ENCODE data around the gene NCAPH2. TPM values are rescaled to one million over a fixed set of nuclear protein-coding genes. Genes with fewer than 3 reads are reported as not detected.

Gene NCAPH2
- total RNA-seq, 6 donors from 2014 or later, result 55.4 to 104 (median 62.2) TPM

DNA sequence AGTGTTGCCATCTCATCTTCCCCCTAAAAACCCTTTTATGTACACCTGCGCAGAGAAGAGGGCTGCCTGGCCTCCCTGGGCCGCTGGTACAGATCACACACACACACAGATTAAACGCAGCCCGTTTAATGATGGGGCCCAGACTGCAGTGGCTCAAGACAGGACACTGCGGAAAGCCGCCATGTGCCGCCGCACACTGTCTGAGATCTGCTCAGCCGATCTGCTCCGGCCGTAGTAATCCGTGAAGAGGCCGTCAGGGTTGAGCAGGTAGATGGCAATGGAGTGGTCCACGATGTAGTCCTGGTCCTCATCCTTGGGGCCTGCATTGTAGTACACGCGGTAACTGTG is 15.4 kb downstream of the NCAPH2 start:
- peaks cover 23 to 60% (median 49%) of the 10 kb centered on the region in 4 donors for H3K36me3 ChIP-seq
- WGBS, 2 donors, result 88 to 96% methylated on average over 4 to 16 of the region's 16 CpGs
- ATAC-seq (ENCODE audit: low FRiP score in 2 of 2), result no peak
- H3K4me1 ChIP-seq, result peaks cover 27 to 41% (median 31%) of the 10 kb centered on the region in 4 donors
- no peak overlapping the region for H3K4me3 ChIP-seq
- no peak for DNase-seq
- no peak overlapping the region for H3K27ac ChIP-seq
- TF ChIP-seq POLR2AphosphoS5 (IDR thresholded peaks at IDR 0.05), result no peak
- TF ChIP-seq POLR2A (IDR thresholded peaks at IDR 0.05), result no peak
- TF ChIP-seq, protein P1, sequence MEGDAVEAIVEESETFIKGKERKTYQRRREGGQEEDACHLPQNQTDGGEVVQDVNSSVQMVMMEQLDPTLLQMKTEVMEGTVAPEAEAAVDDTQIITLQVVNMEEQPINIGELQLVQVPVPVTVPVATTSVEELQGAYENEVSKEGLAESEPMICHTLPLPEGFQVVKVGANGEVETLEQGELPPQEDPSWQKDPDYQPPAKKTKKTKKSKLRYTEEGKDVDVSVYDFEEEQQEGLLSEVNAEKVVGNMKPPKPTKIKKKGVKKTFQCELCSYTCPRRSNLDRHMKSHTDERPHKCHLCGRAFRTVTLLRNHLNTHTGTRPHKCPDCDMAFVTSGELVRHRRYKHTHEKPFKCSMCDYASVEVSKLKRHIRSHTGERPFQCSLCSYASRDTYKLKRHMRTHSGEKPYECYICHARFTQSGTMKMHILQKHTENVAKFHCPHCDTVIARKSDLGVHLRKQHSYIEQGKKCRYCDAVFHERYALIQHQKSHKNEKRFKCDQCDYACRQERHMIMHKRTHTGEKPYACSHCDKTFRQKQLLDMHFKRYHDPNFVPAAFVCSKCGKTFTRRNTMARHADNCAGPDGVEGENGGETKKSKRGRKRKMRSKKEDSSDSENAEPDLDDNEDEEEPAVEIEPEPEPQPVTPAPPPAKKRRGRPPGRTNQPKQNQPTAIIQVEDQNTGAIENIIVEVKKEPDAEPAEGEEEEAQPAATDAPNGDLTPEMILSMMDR (IDR thresholded peaks at IDR 0.05), result no peak
- TF ChIP-seq EP300 (IDR thresholded peaks at IDR 0.05), result no peak
- H3K27me3 ChIP-seq, result no peaks in the 10 kb centered on the region
- H3K9me3 ChIP-seq, result no peaks in the 10 kb centered on the region

DNA sequence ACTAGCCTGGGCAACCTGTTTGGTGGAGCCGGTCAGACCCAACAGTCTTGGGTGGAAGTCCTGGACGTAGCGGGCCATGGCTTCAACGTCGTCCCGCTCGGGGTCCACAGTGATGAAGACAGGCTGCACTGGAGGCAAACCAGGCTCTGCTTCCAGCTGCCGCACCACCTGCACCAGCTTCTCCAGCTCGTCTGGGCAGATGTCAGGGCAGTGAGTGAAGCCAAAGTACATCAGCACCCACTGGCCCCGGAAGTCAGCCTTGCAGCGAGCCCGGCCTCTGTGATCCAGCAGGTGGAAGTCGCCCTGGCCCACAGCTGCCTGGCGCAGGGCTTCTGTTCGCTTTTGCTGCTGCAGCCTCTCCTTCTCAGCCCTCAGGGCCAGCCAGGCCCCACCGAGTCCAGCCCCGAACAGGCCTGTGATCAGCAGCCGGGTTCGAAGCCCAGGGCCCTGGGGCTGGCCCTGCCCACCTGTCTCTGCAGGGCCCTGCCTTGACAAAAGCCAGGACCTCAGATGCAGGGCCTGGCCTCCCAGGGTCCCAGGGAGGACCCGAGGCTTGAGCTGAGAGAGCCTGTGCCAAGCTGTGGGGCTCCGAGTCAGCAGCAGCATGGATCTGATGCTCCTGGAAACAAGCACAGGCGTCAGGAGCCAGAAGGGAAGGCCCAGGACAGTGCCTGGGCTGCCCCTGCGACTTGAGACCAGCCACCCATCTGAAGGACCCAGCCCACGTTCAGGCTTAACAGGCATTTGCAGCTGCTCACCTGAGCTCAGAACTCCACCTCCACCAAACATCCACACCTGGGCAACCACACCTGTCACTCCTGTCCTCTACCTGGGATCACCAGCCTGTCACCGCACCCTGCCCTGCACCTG is 16.0 kb downstream of the NCAPH2 start:
- Histone ChIP-seq H3K27me3 (no peaks in the 10 kb centered on the region), H3K9me3 (no peaks in the 10 kb centered on the region), H3K4me1 (peaks cover 31 to 47% (median 37%) of the 10 kb centered on the region in 4 donors), H3K36me3 (peaks cover 22 to 54% (median 43%) of the 10 kb centered on the region in 4 donors), H3K4me3 (peak overlapping the region; percentile 69 to 94 (median 82)), H3K27ac (peak overlapping the region in 3 of 4 donors; percentile 97 to 100 (median 99))
- DNase-seq (peak in 1 of 2 donors; percentile 85), ATAC-seq (ENCODE audit: low FRiP score in 2 of 2) (no peak)
- 89 to 96% methylated on average over 10 to 23 of the region's 25 CpGs for WGBS, 2 donors
- TF ChIP-seq POLR2A (IDR thresholded peaks at IDR 0.05), result no peak
- no peak for TF ChIP-seq POLR2AphosphoS5 (IDR thresholded peaks at IDR 0.05)
- TF ChIP-seq, protein P1 (IDR thresholded peaks at IDR 0.05), result no peak
- no peak for TF ChIP-seq EP300 (IDR thresholded peaks at IDR 0.05)

GRCh38 chr22:50524676-50525103 is 16.7 kb downstream of the NCAPH2 start:
- Histone ChIP-seq H3K4me3 (peak overlapping the region; percentile 69 to 94 (median 82)), H3K27me3 (no peaks in the 10 kb centered on the region), H3K27ac (peak overlapping the region; percentile 95 to 100 (median 98)), H3K9me3 (no peaks in the 10 kb centered on the region), H3K36me3 (peaks cover 16 to 47% (median 36%) of the 10 kb centered on the region in 4 donors), H3K4me1 (peaks cover 35 to 54% (median 41%) of the 10 kb centered on the region in 4 donors)
- no peak for ATAC-seq (ENCODE audit: low FRiP score in 2 of 2)
- WGBS, 2 donors, result 8 to 9% methylated on average over 19 of the region's 19 CpGs
- no peak for DNase-seq
- TF ChIP-seq EP300 (IDR thresholded peaks at IDR 0.05) (no peak), POLR2AphosphoS5 (IDR thresholded peaks at IDR 0.05) (no peak), POLR2A (IDR thresholded peaks at IDR 0.05) (no peak)
- TF ChIP-seq, protein P1 (IDR thresholded peaks at IDR 0.05), result no peak

- Histone ChIP-seq H3K9me3 (no peaks in the 10 kb centered on the region), H3K36me3 (peaks cover 16 to 41% (median 31%) of the 10 kb centered on the region in 4 donors), H3K4me1 (peaks cover 35 to 60% (median 41%) of the 10 kb centered on the region in 4 donors), H3K27me3 (no peaks in the 10 kb centered on the region), H3K4me3 (peak within 1 kb of the TSS; percentile 69 to 94 (median 82)), H3K27ac (peak within 1 kb of the TSS; percentile 95 to 100 (median 98))
- TF ChIP-seq, protein P1 (IDR thresholded peaks at IDR 0.05), result peak in 4 of 6 experiments; percentile 58 to 76 (median 60)
- TF ChIP-seq EP300 (IDR thresholded peaks at IDR 0.05) (no peak), POLR2AphosphoS5 (IDR thresholded peaks at IDR 0.05) (peak; percentile 88 to 89), POLR2A (IDR thresholded peaks at IDR 0.05) (peak in 3 of 4 donors; percentile 62 to 91 (median 73))
- WGBS, 2 donors, result 0 to 1% methylated on average over 2 to 45 of the region's 84 CpGs
- ATAC-seq (ENCODE audit: low FRiP score in 2 of 2) (peak; percentile 72 to 74), DNase-seq (peak; percentile 96 to 100)
Measured at GRCh38 chr22:50525104-50525857, 17.3 kb downstream of the NCAPH2 start, which contains the start of gene SCO2. Gene SCO2, minus strand, starts transcription at chr22:50525598. Its CDS starts 1,187 bp downstream, at chr22:50524411.
